GM12872 (cell line): ENCODE measurements around the gene SMURF1.

Experiments
- CTCF ChIP-seq: IDR thresholded peaks from 3 replicates; pipeline ENCODE4 v1.5.1; 2011; ENCODE audit warnings: low read depth, mild to moderate bottlenecking, low read length, moderate library complexity; ENCODE audit not compliant: insufficient read depth

SMURF1 gene

GRCh38 chr7:99054781-99055180 lies 89.1 kb downstream of the SMURF1 start:
- TF ChIP-seq CTCF, result no peak

GRCh38 chr7:99050971-99051370 lies 92.9 kb downstream of the SMURF1 start:
- no peak for TF ChIP-seq CTCF

GRCh38 chr7:99047526-99048077 lies 96.3 kb downstream of the SMURF1 start:
- no peak for TF ChIP-seq CTCF

- no peak for TF ChIP-seq CTCF
These were observed 97.2 kb downstream of the SMURF1 start for GRCh38 chr7:99046722-99047121.

- TF ChIP-seq CTCF, result no peak
These were observed 101.0 kb downstream of the SMURF1 start for GRCh38 chr7:99042957-99043356.

- TF ChIP-seq CTCF, result no peak
These were observed 102.4 kb downstream of the SMURF1 start for GRCh38 chr7:99041526-99041925.

GRCh38 chr7:99040104-99040958 lies 103.6 kb downstream of the SMURF1 start:
- peak; percentile 77 for TF ChIP-seq CTCF
